HL-60 (cell line): ENCODE measurements around the gene ADAMTS2.

ENCODE experiments used
- DNase-seq, 2 experiments: peaks; one replicate each; pipeline ENCODE4 v3.0.0-alpha.2; 2010 to 2020; ENCODE audit warnings: low read depth in 1 of 2, low spot score in 1 of 2
- H3K27ac ChIP-seq: fragments of 250-450 bp; sonication (Bioruptor Pico); replicated peaks from 2 replicates; pipeline ENCODE4 v1.5.1; 2020; ENCODE audit warnings: mild to moderate bottlenecking, moderate library complexity
- H3K27me3 ChIP-seq: fragments of 250-450 bp; sonication (Bioruptor Pico); 2 replicates; pipeline ENCODE4 v1.5.1; 2021; ENCODE audit warnings: mild to moderate bottlenecking, moderate library complexity; ENCODE audit not compliant: insufficient read depth, poor library complexity, severe bottlenecking
- H3K4me3 ChIP-seq: replicated peaks from 2 replicates; pipeline ENCODE4 v1.5.1; 2011; ENCODE audit warnings: mild to moderate bottlenecking, control low read depth, low read length; ENCODE audit not compliant: insufficient read depth
- CTCF ChIP-seq: IDR thresholded peaks from one replicate; pipeline ENCODE4 v1.5.1; 2011; ENCODE audit warnings: low read length, control low read depth, inconsistent platforms; ENCODE audit not compliant: insufficient read depth
- GABPA ChIP-seq: IDR thresholded peaks from 2 replicates; pipeline ENCODE4 v1.6.1; 2012; ENCODE audit warnings: low read depth
- POLR2AphosphoS5 ChIP-seq: IDR thresholded peaks from 2 replicates; pipeline ENCODE4 v1.6.1; 2012; ENCODE audit warnings: low read depth
- REST ChIP-seq: IDR thresholded peaks from 2 replicates; pipeline ENCODE4 v1.6.1; 2012; ENCODE audit warnings: low read depth; ENCODE audit not compliant: insufficient replicate concordance
- SPI1 ChIP-seq: IDR thresholded peaks from 2 replicates; pipeline ENCODE4 v1.6.1; 2012; ENCODE audit warnings: low read depth, mild to moderate bottlenecking, borderline replicate concordance

The ADAMTS2 gene

GRCh38 chr5:179367491-179367890, 22.2 kb upstream of the ADAMTS2 start:
- no peak for TF ChIP-seq REST
- TF ChIP-seq GABPA: no peak
- TF ChIP-seq POLR2AphosphoS5: no peak
- TF ChIP-seq CTCF: no peak
- TF ChIP-seq SPI1: no peak
- no peak for DNase-seq
- no peak overlapping the region for H3K27ac ChIP-seq
- no peak overlapping the region for H3K4me3 ChIP-seq
- H3K27me3 ChIP-seq: no peaks in the 10 kb centered on the region

- H3K27me3 ChIP-seq: no peaks in the 10 kb centered on the region
- no peak overlapping the region for H3K4me3 ChIP-seq
- TF ChIP-seq GABPA (no peak), REST (no peak), POLR2AphosphoS5 (no peak), SPI1 (no peak), CTCF (no peak)
- no peak overlapping the region for H3K27ac ChIP-seq
- no peak for DNase-seq
Observed at GRCh38 chr5:179362355-179362754, 17.1 kb upstream of the ADAMTS2 start.

DNA sequence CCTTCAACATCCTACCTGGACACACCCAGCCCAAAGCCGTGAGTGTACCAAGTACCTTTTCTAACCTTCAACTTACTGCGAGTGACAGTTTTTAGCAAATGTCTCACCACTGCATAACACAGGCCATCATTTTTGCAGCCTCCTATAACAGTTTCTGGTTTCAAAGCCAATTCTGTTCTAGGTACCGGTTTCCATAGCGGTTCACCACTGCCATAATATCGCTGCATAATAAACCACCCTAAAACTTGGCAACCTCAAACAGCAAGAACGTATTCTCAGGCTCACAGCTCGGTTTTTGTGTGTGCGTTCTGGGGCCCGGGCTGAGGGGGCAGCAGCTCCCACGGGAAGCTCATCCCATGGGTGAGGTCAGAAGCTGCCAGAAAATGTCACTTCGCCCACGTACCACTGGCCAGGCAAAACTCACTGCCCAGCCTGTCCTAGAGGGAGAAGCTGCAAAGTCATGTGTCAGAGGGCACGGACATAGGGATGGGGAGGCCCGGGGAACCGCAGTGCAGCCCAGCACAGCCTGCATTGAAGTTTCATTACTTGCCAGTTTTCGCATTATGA, 15.9 kb upstream of the ADAMTS2 start:
- TF ChIP-seq SPI1 (no peak), GABPA (no peak), CTCF (no peak), POLR2AphosphoS5 (no peak)
- Histone ChIP-seq H3K27ac (no peak overlapping the region), H3K27me3 (no peaks in the 10 kb centered on the region), H3K4me3 (no peak overlapping the region)
- DNase-seq: no peak

- DNase-seq: no peak
- Histone ChIP-seq H3K4me3 (no peak overlapping the region), H3K27ac (no peak overlapping the region), H3K27me3 (no peaks in the 10 kb centered on the region)
- no peak for TF ChIP-seq CTCF
- TF ChIP-seq SPI1: no peak
- no peak for TF ChIP-seq GABPA
- TF ChIP-seq POLR2AphosphoS5: no peak
- TF ChIP-seq REST: no peak
Observed at GRCh38 chr5:179357031-179357430, 11.8 kb upstream of the ADAMTS2 start.
